Measurements from ENCODE around the gene SLC8A2.

The SLC8A2 gene

GRCh38 chr19:47405854-47406417 is 65.8 kb downstream of the SLC8A2 start:
- TF ChIP-seq FOXP2 (optimal IDR thresholded peaks at IDR 0.05; ENCODE audit: borderline replicate concordance, extremely low read depth, extremely low read length, insufficient read depth), result no peak
- no peak for TF ChIP-seq POLR2AphosphoS5 (IDR thresholded peaks at IDR 0.05; ENCODE audit: low read depth, low read length)
- TF ChIP-seq TAF1 (IDR thresholded peaks at IDR 0.05; ENCODE audit: borderline replicate concordance, insufficient read depth, low read length), result no peak
- TF ChIP-seq, protein P1, sequence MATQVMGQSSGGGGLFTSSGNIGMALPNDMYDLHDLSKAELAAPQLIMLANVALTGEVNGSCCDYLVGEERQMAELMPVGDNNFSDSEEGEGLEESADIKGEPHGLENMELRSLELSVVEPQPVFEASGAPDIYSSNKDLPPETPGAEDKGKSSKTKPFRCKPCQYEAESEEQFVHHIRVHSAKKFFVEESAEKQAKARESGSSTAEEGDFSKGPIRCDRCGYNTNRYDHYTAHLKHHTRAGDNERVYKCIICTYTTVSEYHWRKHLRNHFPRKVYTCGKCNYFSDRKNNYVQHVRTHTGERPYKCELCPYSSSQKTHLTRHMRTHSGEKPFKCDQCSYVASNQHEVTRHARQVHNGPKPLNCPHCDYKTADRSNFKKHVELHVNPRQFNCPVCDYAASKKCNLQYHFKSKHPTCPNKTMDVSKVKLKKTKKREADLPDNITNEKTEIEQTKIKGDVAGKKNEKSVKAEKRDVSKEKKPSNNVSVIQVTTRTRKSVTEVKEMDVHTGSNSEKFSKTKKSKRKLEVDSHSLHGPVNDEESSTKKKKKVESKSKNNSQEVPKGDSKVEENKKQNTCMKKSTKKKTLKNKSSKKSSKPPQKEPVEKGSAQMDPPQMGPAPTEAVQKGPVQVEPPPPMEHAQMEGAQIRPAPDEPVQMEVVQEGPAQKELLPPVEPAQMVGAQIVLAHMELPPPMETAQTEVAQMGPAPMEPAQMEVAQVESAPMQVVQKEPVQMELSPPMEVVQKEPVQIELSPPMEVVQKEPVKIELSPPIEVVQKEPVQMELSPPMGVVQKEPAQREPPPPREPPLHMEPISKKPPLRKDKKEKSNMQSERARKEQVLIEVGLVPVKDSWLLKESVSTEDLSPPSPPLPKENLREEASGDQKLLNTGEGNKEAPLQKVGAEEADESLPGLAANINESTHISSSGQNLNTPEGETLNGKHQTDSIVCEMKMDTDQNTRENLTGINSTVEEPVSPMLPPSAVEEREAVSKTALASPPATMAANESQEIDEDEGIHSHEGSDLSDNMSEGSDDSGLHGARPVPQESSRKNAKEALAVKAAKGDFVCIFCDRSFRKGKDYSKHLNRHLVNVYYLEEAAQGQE (IDR thresholded peaks at IDR 0.05; ENCODE audit: insufficient read depth in 1 of 2, low read depth in 2 of 2, low read length in 2 of 2), result no peak
- TF ChIP-seq SIN3A (IDR thresholded peaks at IDR 0.05; ENCODE audit: borderline replicate concordance, insufficient read depth, low read length), result no peak

GRCh38 chr19:47405197-47405550 is 66.5 kb downstream of the SLC8A2 start:
- TF ChIP-seq TAF1 (IDR thresholded peaks at IDR 0.05; ENCODE audit: borderline replicate concordance, insufficient read depth, low read length), result no peak
- TF ChIP-seq POLR2AphosphoS5 (IDR thresholded peaks at IDR 0.05; ENCODE audit: low read depth, low read length), result no peak
- TF ChIP-seq, protein P1 (IDR thresholded peaks at IDR 0.05; ENCODE audit: insufficient read depth in 1 of 2, low read depth in 2 of 2, low read length in 2 of 2), result no peak
- no peak for TF ChIP-seq FOXP2 (optimal IDR thresholded peaks at IDR 0.05; ENCODE audit: borderline replicate concordance, extremely low read depth, extremely low read length, insufficient read depth)
- TF ChIP-seq SIN3A (IDR thresholded peaks at IDR 0.05; ENCODE audit: borderline replicate concordance, insufficient read depth, low read length), result no peak

- TF ChIP-seq, protein P1 (IDR thresholded peaks at IDR 0.05; ENCODE audit: insufficient read depth in 1 of 2, low read depth in 2 of 2, low read length in 2 of 2), result no peak
- TF ChIP-seq SIN3A (IDR thresholded peaks at IDR 0.05; ENCODE audit: borderline replicate concordance, insufficient read depth, low read length), result no peak
- no peak for TF ChIP-seq FOXP2 (optimal IDR thresholded peaks at IDR 0.05; ENCODE audit: borderline replicate concordance, extremely low read depth, extremely low read length, insufficient read depth)
- TF ChIP-seq POLR2AphosphoS5 (IDR thresholded peaks at IDR 0.05; ENCODE audit: low read depth, low read length), result no peak
- no peak for TF ChIP-seq TAF1 (IDR thresholded peaks at IDR 0.05; ENCODE audit: borderline replicate concordance, insufficient read depth, low read length)
Observed at GRCh38 chr19:47404334-47405196, 67.1 kb downstream of the SLC8A2 start.

- TF ChIP-seq POLR2AphosphoS5 (IDR thresholded peaks at IDR 0.05; ENCODE audit: low read depth, low read length), result no peak
- TF ChIP-seq, protein P1 (IDR thresholded peaks at IDR 0.05; ENCODE audit: insufficient read depth in 1 of 2, low read depth in 2 of 2, low read length in 2 of 2), result no peak
- TF ChIP-seq TAF1 (IDR thresholded peaks at IDR 0.05; ENCODE audit: borderline replicate concordance, insufficient read depth, low read length), result no peak
- no peak for TF ChIP-seq SIN3A (IDR thresholded peaks at IDR 0.05; ENCODE audit: borderline replicate concordance, insufficient read depth, low read length)
- TF ChIP-seq FOXP2 (optimal IDR thresholded peaks at IDR 0.05; ENCODE audit: borderline replicate concordance, extremely low read depth, extremely low read length, insufficient read depth), result no peak
Observed at GRCh38 chr19:47402504-47402903, 69.2 kb downstream of the SLC8A2 start.
